Measurements from ENCODE around the gene PARP2. TPM values are rescaled to one million over a fixed set of nuclear protein-coding genes. Genes with fewer than 3 reads are reported as not detected.

PARP2 gene
- total and polyA plus RNA-seq, 2 donors (not counting 3 experiments of a cell fraction or from before 2014, with no cell fraction given): 15.7 to 30.6 TPM

DNA sequence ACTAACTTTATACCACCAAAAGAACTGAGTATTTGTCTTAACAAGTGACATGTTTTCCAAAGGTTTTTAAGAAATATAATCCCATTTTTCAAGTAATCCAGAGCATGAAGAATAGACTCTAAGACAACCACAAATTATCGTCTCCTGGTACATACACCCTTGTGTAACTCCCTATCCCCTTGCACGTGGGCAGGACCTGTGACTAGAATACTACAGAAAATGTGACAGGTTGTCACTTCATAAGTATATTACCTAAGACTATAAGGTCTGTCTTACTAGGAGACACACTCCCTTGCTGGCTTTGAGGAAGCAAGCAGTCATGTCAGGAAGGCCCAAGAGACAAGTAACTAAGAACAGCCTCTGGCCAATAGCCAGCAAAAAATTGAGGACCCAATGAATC lies 29.4 kb upstream of the PARP2 start:
- no TSS peak for BruUV-seq (replicated peaks)
- TF ChIP-seq JUN (IDR thresholded peaks at IDR 0.05; ENCODE audit: borderline replicate concordance, insufficient read depth, insufficient read length, low read depth) (no peak), POLR2AphosphoS5 (IDR thresholded peaks at IDR 0.05; ENCODE audit: insufficient read depth, low read depth, low read length) (no peak)
- dilution Hi-C loops (cut with MboI; ENCODE audit: extremely low pct_ligation_motif_present, low sequenced_read_pairs): no loop called here

GRCh38 chr14:20317720-20318119 lies 25.7 kb upstream of the PARP2 start:
- dilution Hi-C loops (cut with MboI; ENCODE audit: extremely low pct_ligation_motif_present, low sequenced_read_pairs): no loop called here
- Histone ChIP-seq H2AFZ (ENCODE audit: low read depth, low read length) (no peak overlapping the region), H3K79me2 (ENCODE audit: control insufficient read depth, insufficient read depth, low read length) (peaks cover 10% of the 10 kb centered on the region), H3K27ac (ENCODE audit: insufficient read depth, low read depth, low read length) (no peak overlapping the region), H4K20me1 (replicated peaks; ENCODE audit: control insufficient read depth, extremely low read depth, insufficient read depth, low read length) (no peaks in the 10 kb centered on the region), H3K4me1 (ENCODE audit: control insufficient read depth, extremely low read depth, insufficient read depth, low read length) (no peaks in the 10 kb centered on the region), H3K4me2 (ENCODE audit: insufficient read depth, low read length) (no peak overlapping the region), H3K9ac (replicated peaks; ENCODE audit: extremely low read depth, insufficient read depth, low read length) (no peak overlapping the region), H3K9me1 (replicated peaks; ENCODE audit: control insufficient read depth, extremely low read depth, insufficient read depth, low read length) (peaks cover 2% of the 10 kb centered on the region), H3K36me3 (ENCODE audit: control insufficient read depth in 2 of 2, extremely low read depth in 1 of 2, insufficient read depth in 2 of 2, low read length in 2 of 2) (peaks cover 11 to 29% of the 10 kb centered on the region in 2 experiments), H3K9me3 (replicated peaks; ENCODE audit: control insufficient read depth, insufficient read depth, low read length) (no peaks in the 10 kb centered on the region), H3K27me3 (ENCODE audit: control insufficient read depth in 2 of 2, insufficient read depth in 2 of 2, low read length in 2 of 2) (no peaks in the 10 kb centered on the region), H3K4me3 (replicated peaks in 1 of 3; ENCODE audit: insufficient read depth in 1 of 3, low read depth in 1 of 3, low read length in 3 of 3) (no peak overlapping the region)
- ChIA-PET POLR2A (interaction anchor here (1.8 kb wide), 1 partner anchor 25 kb away, joined by 7 read pairs; the partner anchor contains the start of gene PARP2), CTCF (interaction anchor here (2.5 kb wide), 1 partner anchor 10 kb away, joined by 9 read pairs; no protein-coding TSS in a partner anchor)
- no peak for FAIRE-seq
- BruUV-seq (replicated peaks): no TSS peak
- DNase-seq (ENCODE audit: low read depth, low spot score): no peak
- no peak for TF ChIP-seq EZH2 (IDR thresholded peaks at IDR 0.05; ENCODE audit: borderline replicate concordance, low read depth, low read length, severe bottlenecking)
- no peak for TF ChIP-seq JUN (IDR thresholded peaks at IDR 0.05; ENCODE audit: borderline replicate concordance, insufficient read depth, insufficient read length, low read depth)
- TF ChIP-seq, protein P1, sequence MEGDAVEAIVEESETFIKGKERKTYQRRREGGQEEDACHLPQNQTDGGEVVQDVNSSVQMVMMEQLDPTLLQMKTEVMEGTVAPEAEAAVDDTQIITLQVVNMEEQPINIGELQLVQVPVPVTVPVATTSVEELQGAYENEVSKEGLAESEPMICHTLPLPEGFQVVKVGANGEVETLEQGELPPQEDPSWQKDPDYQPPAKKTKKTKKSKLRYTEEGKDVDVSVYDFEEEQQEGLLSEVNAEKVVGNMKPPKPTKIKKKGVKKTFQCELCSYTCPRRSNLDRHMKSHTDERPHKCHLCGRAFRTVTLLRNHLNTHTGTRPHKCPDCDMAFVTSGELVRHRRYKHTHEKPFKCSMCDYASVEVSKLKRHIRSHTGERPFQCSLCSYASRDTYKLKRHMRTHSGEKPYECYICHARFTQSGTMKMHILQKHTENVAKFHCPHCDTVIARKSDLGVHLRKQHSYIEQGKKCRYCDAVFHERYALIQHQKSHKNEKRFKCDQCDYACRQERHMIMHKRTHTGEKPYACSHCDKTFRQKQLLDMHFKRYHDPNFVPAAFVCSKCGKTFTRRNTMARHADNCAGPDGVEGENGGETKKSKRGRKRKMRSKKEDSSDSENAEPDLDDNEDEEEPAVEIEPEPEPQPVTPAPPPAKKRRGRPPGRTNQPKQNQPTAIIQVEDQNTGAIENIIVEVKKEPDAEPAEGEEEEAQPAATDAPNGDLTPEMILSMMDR (IDR thresholded peaks at IDR 0.05; ENCODE audit: extremely low read depth in 1 of 2, insufficient read depth in 1 of 2, low read depth in 1 of 2, low read length in 2 of 2): no peak
- TF ChIP-seq GATA2 (IDR thresholded peaks at IDR 0.05; ENCODE audit: insufficient read depth, insufficient read length, low read depth, low read length): no peak
- no peak for TF ChIP-seq MAX (IDR thresholded peaks at IDR 0.05; ENCODE audit: insufficient read depth, insufficient read length)
- no peak for TF ChIP-seq POLR2A (IDR thresholded peaks at IDR 0.05; ENCODE audit: low read depth, low read length)
- no peak for TF ChIP-seq FOS (IDR thresholded peaks at IDR 0.05; ENCODE audit: borderline replicate concordance, insufficient read depth, low read length)
- TF ChIP-seq MYC (IDR thresholded peaks at IDR 0.05; ENCODE audit: low read depth, low read length): no peak
- no peak for TF ChIP-seq POLR2AphosphoS5 (IDR thresholded peaks at IDR 0.05; ENCODE audit: insufficient read depth, low read depth, low read length)
- intact Hi-C loops (cut with micrococcal nuclease): no loop called here

More for the DNA sequence above, 29.4 kb upstream of the PARP2 start:
- no peaks in the 10 kb centered on the region for H3K9me3 ChIP-seq (replicated peaks; ENCODE audit: control insufficient read depth, insufficient read depth, low read length)
- H3K27ac ChIP-seq (ENCODE audit: insufficient read depth, low read depth, low read length): no peak overlapping the region
- CTCF ChIA-PET: no interaction called here
- peaks cover 9 to 21% of the 10 kb centered on the region in 2 experiments for H3K36me3 ChIP-seq (ENCODE audit: control insufficient read depth in 2 of 2, extremely low read depth in 1 of 2, insufficient read depth in 2 of 2, low read length in 2 of 2)
- no peaks in the 10 kb centered on the region for H3K4me1 ChIP-seq (ENCODE audit: control insufficient read depth, extremely low read depth, insufficient read depth, low read length)
- no peaks in the 10 kb centered on the region for H3K9me1 ChIP-seq (replicated peaks; ENCODE audit: control insufficient read depth, extremely low read depth, insufficient read depth, low read length)
- H3K79me2 ChIP-seq (ENCODE audit: control insufficient read depth, insufficient read depth, low read length): peaks cover 4% of the 10 kb centered on the region
- H3K9ac ChIP-seq (replicated peaks; ENCODE audit: extremely low read depth, insufficient read depth, low read length): no peak overlapping the region
- no peaks in the 10 kb centered on the region for H4K20me1 ChIP-seq (replicated peaks; ENCODE audit: control insufficient read depth, extremely low read depth, insufficient read depth, low read length)
- no peak for FAIRE-seq
- H3K4me3 ChIP-seq (replicated peaks in 1 of 3; ENCODE audit: insufficient read depth in 1 of 3, low read depth in 1 of 3, low read length in 3 of 3): no peak overlapping the region
- POLR2A ChIA-PET: no interaction called here
- no peak overlapping the region for H3K4me2 ChIP-seq (ENCODE audit: insufficient read depth, low read length)
- H2AFZ ChIP-seq (ENCODE audit: low read depth, low read length): no peak overlapping the region
- H3K27me3 ChIP-seq (ENCODE audit: control insufficient read depth in 2 of 2, insufficient read depth in 2 of 2, low read length in 2 of 2): no peaks in the 10 kb centered on the region
- DNase-seq (ENCODE audit: low read depth, low spot score): no peak
- intact Hi-C loops (cut with micrococcal nuclease): no loop called here
